Skeletal muscle cell (primary cell): ENCODE measurements around the gene FHIT.

ENCODE experiments used
- DNase-seq: peaks from one replicate; pipeline ENCODE4 v3.0.0-alpha.2; 2010; ENCODE audit warnings: low read depth
- H3K4me3 ChIP-seq: 2 replicates; pipeline ENCODE4 v1.5.1; 2011; ENCODE audit warnings: low read depth, mild to moderate bottlenecking, control low read depth, low read length, moderate library complexity

The FHIT gene

GRCh38 chr3:60366486-60366885 is 884.8 kb downstream of the FHIT start:
- DNase-seq: no peak
- no peak overlapping the region for H3K4me3 ChIP-seq

GRCh38 chr3:60365360-60365759 is 885.9 kb downstream of the FHIT start:
- no peak for DNase-seq
- no peak overlapping the region for H3K4me3 ChIP-seq

- no peak for DNase-seq
Observed at GRCh38 chr3:60364475-60364874, 886.8 kb downstream of the FHIT start.

GRCh38 chr3:60363817-60364216 is 887.4 kb downstream of the FHIT start:
- H3K4me3 ChIP-seq: no peak overlapping the region
- DNase-seq: no peak

More at GRCh38 chr3:60364475-60364874, 886.8 kb downstream of the FHIT start:
- H3K4me3 ChIP-seq: no peak overlapping the region

GRCh38 chr3:60355825-60356224 is 895.4 kb downstream of the FHIT start:
- H3K4me3 ChIP-seq: no peak overlapping the region
- DNase-seq: no peak

- DNase-seq: no peak
- no peak overlapping the region for H3K4me3 ChIP-seq
Observed at GRCh38 chr3:60351481-60351880, 899.8 kb downstream of the FHIT start.

- H3K4me3 ChIP-seq: no peak overlapping the region
- DNase-seq: no peak
Observed at GRCh38 chr3:60344340-60344739, 906.9 kb downstream of the FHIT start.

GRCh38 chr3:60343831-60344230 is 907.4 kb downstream of the FHIT start:
- no peak overlapping the region for H3K4me3 ChIP-seq
- DNase-seq: no peak

GRCh38 chr3:60339304-60339703 is 911.9 kb downstream of the FHIT start:
- DNase-seq: no peak
- no peak overlapping the region for H3K4me3 ChIP-seq

GRCh38 chr3:60337421-60337820 is 913.8 kb downstream of the FHIT start:
- H3K4me3 ChIP-seq: no peak overlapping the region
- DNase-seq: no peak

GRCh38 chr3:60336061-60336460 is 915.2 kb downstream of the FHIT start:
- DNase-seq: no peak
- H3K4me3 ChIP-seq: no peak overlapping the region

GRCh38 chr3:60333710-60334109 is 917.5 kb downstream of the FHIT start:
- no peak for DNase-seq

GRCh38 chr3:60330107-60330506 is 921.1 kb downstream of the FHIT start:
- DNase-seq: no peak
- no peak overlapping the region for H3K4me3 ChIP-seq

More at GRCh38 chr3:60333710-60334109, 917.5 kb downstream of the FHIT start:
- H3K4me3 ChIP-seq: no peak overlapping the region

- H3K4me3 ChIP-seq: no peak overlapping the region
- DNase-seq: no peak
Observed at GRCh38 chr3:60325610-60326170, 925.6 kb downstream of the FHIT start.

- H3K4me3 ChIP-seq: no peak overlapping the region
- DNase-seq: no peak
Observed at GRCh38 chr3:60323651-60324050, 927.6 kb downstream of the FHIT start.

- H3K4me3 ChIP-seq: no peak overlapping the region
- DNase-seq: no peak
Observed at GRCh38 chr3:60323180-60323579, 928.1 kb downstream of the FHIT start.

- DNase-seq: no peak
- no peak overlapping the region for H3K4me3 ChIP-seq
Observed at GRCh38 chr3:60322298-60322856, 928.9 kb downstream of the FHIT start.

- H3K4me3 ChIP-seq: no peak overlapping the region
- no peak for DNase-seq
Observed at GRCh38 chr3:60319179-60319858, 931.9 kb downstream of the FHIT start.

GRCh38 chr3:60316121-60316797 is 935.0 kb downstream of the FHIT start:
- no peak overlapping the region for H3K4me3 ChIP-seq
- peak; percentile 41 for DNase-seq

- no peak overlapping the region for H3K4me3 ChIP-seq
- no peak for DNase-seq
Observed at GRCh38 chr3:60313951-60314461, 937.2 kb downstream of the FHIT start.
